ENCODE results near the gene CR1.
A peak's percentile ranks its signal among the peaks of the same experiment; 100 is the strongest.

CR1 gene

DNA sequence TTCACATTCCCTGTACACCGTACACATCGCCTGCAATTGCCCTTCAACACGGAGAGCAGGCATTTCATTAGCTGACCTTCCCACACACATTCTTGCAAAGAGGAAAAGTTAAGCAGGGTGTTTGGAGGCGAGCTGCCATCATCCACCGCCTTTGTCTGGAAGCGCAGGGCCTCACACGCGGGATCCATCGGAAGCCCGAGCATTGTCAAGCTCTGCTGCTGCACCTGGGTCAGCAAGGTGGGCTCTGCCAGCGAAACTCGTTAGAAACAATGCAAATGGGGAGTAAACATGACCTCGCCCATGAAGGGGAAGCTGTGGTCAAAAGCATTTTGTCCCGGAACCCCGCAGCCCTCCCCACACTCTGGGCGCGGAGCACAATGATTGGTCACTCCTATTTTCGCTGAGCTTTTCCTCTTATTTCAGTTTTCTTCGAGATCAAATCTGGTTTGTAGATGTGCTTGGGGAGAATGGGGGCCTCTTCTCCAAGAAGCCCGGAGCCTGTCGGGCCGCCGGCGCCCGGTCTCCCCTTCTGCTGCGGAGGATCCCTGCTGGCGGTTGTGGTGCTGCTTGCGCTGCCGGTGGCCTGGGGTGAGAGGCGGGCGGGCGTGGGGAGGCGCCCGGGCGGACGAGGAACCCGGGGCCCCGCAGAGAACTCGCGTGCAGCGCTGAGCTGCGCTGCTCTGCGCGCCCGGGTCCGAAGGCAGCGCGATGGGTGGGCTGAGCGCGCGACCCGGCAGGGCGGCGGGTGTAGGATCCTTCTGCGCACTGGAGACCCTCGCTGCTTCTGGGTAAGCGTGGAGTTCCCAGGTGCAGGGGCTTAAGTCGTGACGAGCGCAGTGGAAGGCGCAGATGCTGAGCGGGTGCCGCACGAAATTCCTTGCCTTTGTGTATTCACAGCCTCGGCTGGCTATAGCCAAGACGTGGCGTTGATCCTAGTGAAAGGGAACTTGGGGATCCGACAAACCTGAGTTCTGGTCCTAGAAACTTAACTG is at the start of gene CR1:
TSS of gene CR1 (plus strand) at position 357 of the 992 bp plus-strand sequence. CDS start at position 468, 111 bp downstream.
- no peak for TF ChIP-seq ZFX (IDR thresholded peaks at IDR 0.05)
- TF ChIP-seq, protein P1, sequence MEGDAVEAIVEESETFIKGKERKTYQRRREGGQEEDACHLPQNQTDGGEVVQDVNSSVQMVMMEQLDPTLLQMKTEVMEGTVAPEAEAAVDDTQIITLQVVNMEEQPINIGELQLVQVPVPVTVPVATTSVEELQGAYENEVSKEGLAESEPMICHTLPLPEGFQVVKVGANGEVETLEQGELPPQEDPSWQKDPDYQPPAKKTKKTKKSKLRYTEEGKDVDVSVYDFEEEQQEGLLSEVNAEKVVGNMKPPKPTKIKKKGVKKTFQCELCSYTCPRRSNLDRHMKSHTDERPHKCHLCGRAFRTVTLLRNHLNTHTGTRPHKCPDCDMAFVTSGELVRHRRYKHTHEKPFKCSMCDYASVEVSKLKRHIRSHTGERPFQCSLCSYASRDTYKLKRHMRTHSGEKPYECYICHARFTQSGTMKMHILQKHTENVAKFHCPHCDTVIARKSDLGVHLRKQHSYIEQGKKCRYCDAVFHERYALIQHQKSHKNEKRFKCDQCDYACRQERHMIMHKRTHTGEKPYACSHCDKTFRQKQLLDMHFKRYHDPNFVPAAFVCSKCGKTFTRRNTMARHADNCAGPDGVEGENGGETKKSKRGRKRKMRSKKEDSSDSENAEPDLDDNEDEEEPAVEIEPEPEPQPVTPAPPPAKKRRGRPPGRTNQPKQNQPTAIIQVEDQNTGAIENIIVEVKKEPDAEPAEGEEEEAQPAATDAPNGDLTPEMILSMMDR (conservative IDR thresholded peaks at IDR 0.05), result no peak
- no peak within 1 kb of the TSS for H3K27ac ChIP-seq

DNA sequence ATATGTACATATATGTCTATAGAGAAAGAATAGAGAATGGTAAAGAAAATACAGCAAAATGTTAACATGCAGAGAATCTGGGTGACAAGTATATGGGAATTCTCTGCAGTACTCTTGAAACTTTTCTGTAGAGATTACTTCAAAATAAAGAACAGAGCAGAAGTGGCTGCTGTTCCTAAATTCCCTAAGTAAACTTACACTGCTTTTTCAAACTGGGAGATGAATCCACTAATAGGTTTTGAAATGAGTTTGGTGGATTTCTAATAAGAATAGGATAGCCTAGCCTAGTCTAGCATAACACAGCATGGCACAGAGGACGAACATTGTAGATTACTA is 42.3 kb upstream of the CR1 start:
- no peak overlapping the region for H3K27ac ChIP-seq
- TF ChIP-seq, protein P1 (conservative IDR thresholded peaks at IDR 0.05), result no peak
- no peak for TF ChIP-seq ZFX (IDR thresholded peaks at IDR 0.05)

DNA sequence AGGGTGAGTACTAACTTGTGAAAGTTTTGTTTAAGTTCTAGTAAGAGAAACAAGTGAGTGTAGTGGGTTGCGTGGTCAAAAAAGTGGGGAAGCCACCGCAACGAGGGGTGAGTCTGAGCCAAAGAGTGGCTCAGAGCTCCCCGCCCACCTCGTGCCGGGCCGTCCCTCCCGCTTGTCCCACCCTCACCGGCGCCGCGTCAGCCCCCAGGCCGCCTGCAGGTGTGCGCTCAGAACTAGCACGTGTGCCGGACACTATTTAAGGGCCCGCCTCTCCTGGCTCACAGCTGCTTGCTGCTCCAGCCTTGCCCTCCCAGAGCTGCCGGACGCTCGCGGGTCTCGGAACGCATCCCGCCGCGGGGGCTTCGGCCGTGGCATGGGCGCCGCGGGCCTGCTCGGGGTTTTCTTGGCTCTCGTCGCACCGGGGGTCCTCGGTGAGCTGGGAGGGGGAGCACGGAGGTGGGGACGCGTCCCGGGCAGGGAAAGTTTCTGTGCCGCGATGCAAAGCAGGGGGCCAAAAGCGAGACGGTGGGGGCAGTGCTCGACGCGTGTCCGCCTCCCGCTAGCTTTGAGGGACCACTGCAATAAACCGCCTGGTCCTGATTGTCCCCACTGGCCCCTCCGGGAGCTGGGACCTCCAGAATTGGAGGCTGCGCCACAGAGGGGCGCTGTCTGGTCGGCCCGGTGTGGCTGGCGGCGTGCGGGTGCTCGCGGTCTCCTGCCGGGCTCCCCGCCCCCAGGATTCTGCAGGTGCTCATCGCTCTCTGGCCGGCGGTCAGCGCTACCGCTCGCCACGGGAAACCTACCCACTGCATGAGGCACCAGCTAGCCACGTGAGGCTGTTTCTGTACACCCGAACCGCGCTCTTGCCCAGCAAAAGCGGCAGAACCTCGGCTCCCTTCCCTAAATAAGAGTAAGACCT is 41.7 kb upstream of the CR1 start, which contains the start of gene CR2:
TSS of gene CR2 (plus strand) at position 283 of the 919 bp plus-strand sequence. CDS start at position 374, 91 bp downstream.
- no peak within 1 kb of the TSS; the same call in 1 of the 2 replicates for H3K27ac ChIP-seq
- TF ChIP-seq, protein P1 (conservative IDR thresholded peaks at IDR 0.05), result peak; percentile 37
- TF ChIP-seq ZFX (IDR thresholded peaks at IDR 0.05), result no peak

DNA sequence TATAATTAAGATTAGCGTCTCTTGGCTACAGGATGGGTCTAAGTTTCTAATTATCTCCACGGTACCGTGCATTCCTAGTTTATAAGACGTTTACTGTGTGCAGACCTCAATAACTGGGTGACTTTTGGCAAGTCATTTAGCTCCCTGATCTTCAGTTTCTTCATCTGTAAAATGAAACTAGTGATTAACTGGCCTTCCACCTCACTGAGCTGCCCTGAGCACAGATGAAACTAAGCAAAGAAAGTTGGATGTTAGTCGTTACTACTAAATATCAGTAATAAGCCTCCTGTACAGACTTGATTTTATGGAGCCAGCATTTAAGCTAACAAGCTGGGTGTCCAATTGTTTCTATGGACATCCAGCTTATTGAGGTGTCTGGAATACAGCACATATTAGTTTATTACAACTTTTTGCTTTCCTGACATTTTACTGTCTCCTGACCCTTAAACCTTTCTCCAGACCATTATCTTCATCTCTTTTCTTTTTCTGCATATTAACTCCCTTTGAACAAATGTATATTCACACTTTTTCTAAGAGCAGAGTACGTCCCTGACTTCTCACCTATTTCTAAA is 40.7 kb upstream of the CR1 start:
- no peak overlapping the region for H3K27ac ChIP-seq
- TF ChIP-seq, protein P1 (conservative IDR thresholded peaks at IDR 0.05), result no peak
- TF ChIP-seq ZFX (IDR thresholded peaks at IDR 0.05), result no peak

DNA sequence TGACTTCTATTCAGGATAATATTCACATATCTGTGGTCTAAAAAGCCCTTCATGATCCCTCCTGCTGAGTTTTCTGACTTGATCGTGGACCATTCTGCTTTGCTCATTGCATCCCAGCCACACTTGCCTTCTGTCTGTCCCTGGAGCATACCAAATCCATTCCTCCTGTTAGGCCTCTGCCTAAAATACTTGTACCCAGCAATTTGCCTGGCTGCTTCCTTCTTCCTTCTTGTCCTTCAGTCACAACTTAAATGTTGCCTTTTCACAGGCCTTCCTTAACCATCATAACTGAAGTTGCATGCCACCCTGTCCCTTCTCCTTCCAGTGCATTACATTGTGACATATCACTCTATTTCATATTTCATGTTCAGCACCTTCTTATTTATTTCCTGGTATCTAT is 37.5 kb upstream of the CR1 start:
- no peak overlapping the region for H3K27ac ChIP-seq
- TF ChIP-seq, protein P1 (conservative IDR thresholded peaks at IDR 0.05), result no peak
- no peak for TF ChIP-seq ZFX (IDR thresholded peaks at IDR 0.05)

DNA sequence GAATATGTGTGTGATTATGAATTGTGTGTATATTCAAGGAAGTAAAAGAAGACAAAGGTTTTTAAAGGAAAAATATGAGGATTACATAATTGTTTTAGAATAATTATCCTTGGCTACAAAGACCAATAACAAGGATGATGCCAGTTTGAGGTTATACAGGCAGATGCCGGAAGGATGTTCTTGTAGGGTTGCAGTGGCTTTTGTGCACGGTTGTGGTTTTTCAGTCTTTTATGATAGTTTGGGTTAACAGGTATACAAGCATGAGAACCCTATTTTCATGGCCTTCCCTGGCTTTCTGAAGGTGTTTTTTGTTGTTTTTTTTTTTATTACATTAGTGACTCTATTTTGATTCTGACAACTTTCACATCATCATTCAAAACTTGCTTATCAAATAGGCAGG is 36.9 kb upstream of the CR1 start:
- no peak overlapping the region for H3K27ac ChIP-seq
- TF ChIP-seq ZFX (IDR thresholded peaks at IDR 0.05), result no peak
- TF ChIP-seq, protein P1 (conservative IDR thresholded peaks at IDR 0.05), result no peak

Measured in C4-2B (cell line).